CD4-positive, CD25-positive, alpha-beta regulatory T cell (primary cell): ENCODE data around the gene PPL. TPM values are rescaled to one million over a fixed set of nuclear protein-coding genes. Genes with fewer than 3 reads are reported as not detected.
"Not testable (repeated sequence)": the region's sequence is repeated elsewhere in the genome, so short reads cannot be mapped to it uniquely, and the experiment has no call there.

Experiments
- ATAC-seq, 2 donors: fragments of 150-1000 bp; cut with Tn5 transposase; one replicate each; pipeline ENCODE4 v1.10.0; 2021; ENCODE audit warnings: low read depth in 2 of 2, moderate number of reproducible peaks in 2 of 2, moderate library complexity in 1 of 2
- DNase-seq, 3 donors: peaks; one replicate each; pipeline versions ENCODE4 v3.0.0 to v3.0.0-alpha.2; 2012 to 2022; ENCODE audit warnings: mixed read lengths in 1 of 3
- H3K27ac ChIP-seq: one replicate; pipeline ENCODE4 v1.7.0; 2013; ENCODE audit warnings: mild to moderate bottlenecking, low read length; ENCODE audit not compliant: insufficient read depth, poor library complexity, severe bottlenecking
- H3K27me3 ChIP-seq: one replicate; pipeline ENCODE4 v1.7.0; 2013; ENCODE audit warnings: low read length; ENCODE audit not compliant: control insufficient read depth, insufficient read depth
- H3K36me3 ChIP-seq: one replicate; pipeline ENCODE4 v1.7.0; 2013; ENCODE audit warnings: mild to moderate bottlenecking, low read length, moderate library complexity; ENCODE audit not compliant: control insufficient read depth, insufficient read depth
- H3K4me1 ChIP-seq: 2 replicates; pipeline ENCODE4 v1.7.0; 2013; ENCODE audit warnings: mild to moderate bottlenecking, low read length; ENCODE audit not compliant: insufficient read depth, control insufficient read depth, poor library complexity, severe bottlenecking
- H3K4me3 ChIP-seq: one replicate; pipeline ENCODE4 v1.7.0; 2013; ENCODE audit warnings: low read depth, mild to moderate bottlenecking, low read length, moderate library complexity
- H3K9me3 ChIP-seq, 2 experiments: 1 replicate in 1 of 2; 2 replicates in 1 of 2; pipeline ENCODE4 v1.7.0; 2013; ENCODE audit warnings: low read length in 2 of 2, mild to moderate bottlenecking in 1 of 2, moderate library complexity in 1 of 2; ENCODE audit not compliant: control insufficient read depth in 2 of 2
- H3K27ac Mint-ChIP-seq, 3 donors: one replicate each; pipeline ENCODE4 v1.8.0; 2020 to 2022; ENCODE audit warnings: mild to moderate bottlenecking in 3 of 3, mixed read lengths in 3 of 3, moderate library complexity in 2 of 3
- H3K27me3 Mint-ChIP-seq: one replicate; pipeline ENCODE4 v1.8.0; 2022; ENCODE audit warnings: mild to moderate bottlenecking, mixed read lengths
- H3K36me3 Mint-ChIP-seq: one replicate; pipeline ENCODE4 v1.8.0; 2020; ENCODE audit warnings: mixed read lengths
- H3K4me1 Mint-ChIP-seq, 4 donors: one replicate each; pipeline ENCODE4 v1.8.0; 2020 to 2022; ENCODE audit warnings: mixed read lengths in 4 of 4, mild to moderate bottlenecking in 1 of 4
- H3K4me3 Mint-ChIP-seq, 4 donors: one replicate each; pipeline ENCODE4 v1.8.0; 2020 to 2022; ENCODE audit warnings: mild to moderate bottlenecking in 4 of 4, mixed read lengths in 4 of 4, moderate library complexity in 3 of 4
- H3K9me3 Mint-ChIP-seq, 7 donors: one replicate each; pipeline ENCODE4 v1.8.0; 2020 to 2022; ENCODE audit warnings: mixed read lengths in 7 of 7, mild to moderate bottlenecking in 3 of 7, moderate library complexity in 2 of 7
- polyA plus RNA-seq, 4 donors: library from polyadenylated mRNA; unstranded; fragments of 300-500 nt; fragmentation: Illumina TruSeq; gene quantifications; one replicate each; pipeline ENCODE4 v1.2.3, GENCODE V29; 2021
- total RNA-seq: library from RNA; stranded (reverse); gene quantifications from one replicate; pipeline ENCODE4 v1.2.3, GENCODE V29; 2022

Gene PPL
- total and polyA plus RNA-seq, 5 donors from 2014 or later: 0.11 to 0.19 (median 0.14) TPM; not detected in 2

DNA sequence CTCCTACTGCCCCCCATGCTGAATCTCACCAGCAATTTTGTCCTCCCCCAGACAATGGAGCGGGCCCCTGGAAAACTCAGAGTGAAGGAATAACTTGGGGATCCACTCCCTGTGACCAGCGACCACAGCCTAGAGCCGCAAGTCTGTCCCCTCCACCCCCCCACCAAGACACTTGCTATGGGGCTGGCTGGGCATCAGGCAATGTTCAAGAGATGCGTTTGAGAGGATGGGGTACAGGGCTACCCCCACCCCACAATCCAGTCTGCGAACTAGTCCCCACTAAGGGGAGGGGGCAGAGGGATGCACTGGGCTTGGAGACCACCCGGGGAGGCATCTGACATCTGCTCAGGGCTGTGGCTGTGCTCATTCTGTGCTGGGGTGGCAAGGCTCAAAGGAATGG is 2.4 kb downstream of the PPL start:
- no peak overlapping the region for H3K4me3 ChIP-seq
- Mint-ChIP-seq H3K36me3 (no peaks in the 10 kb centered on the region), H3K9me3 (peaks cover 0 to 5% (median 0%) of the 10 kb centered on the region in 7 donors), H3K27me3 (peaks cover 33% of the 10 kb centered on the region), H3K27ac (no peak overlapping the region), H3K4me3 (no peak overlapping the region), H3K4me1 (peaks cover 0 to 10% (median 0%) of the 10 kb centered on the region in 4 donors)
- no peaks in the 10 kb centered on the region for H3K36me3 ChIP-seq
- DNase-seq: no peak
- ATAC-seq: no peak
- peaks cover 11% of the 10 kb centered on the region for H3K4me1 ChIP-seq
- no peak overlapping the region for H3K27ac ChIP-seq
- H3K27me3 ChIP-seq: peaks cover 3% of the 10 kb centered on the region
- H3K9me3 ChIP-seq: no peaks in the 10 kb centered on the region

DNA sequence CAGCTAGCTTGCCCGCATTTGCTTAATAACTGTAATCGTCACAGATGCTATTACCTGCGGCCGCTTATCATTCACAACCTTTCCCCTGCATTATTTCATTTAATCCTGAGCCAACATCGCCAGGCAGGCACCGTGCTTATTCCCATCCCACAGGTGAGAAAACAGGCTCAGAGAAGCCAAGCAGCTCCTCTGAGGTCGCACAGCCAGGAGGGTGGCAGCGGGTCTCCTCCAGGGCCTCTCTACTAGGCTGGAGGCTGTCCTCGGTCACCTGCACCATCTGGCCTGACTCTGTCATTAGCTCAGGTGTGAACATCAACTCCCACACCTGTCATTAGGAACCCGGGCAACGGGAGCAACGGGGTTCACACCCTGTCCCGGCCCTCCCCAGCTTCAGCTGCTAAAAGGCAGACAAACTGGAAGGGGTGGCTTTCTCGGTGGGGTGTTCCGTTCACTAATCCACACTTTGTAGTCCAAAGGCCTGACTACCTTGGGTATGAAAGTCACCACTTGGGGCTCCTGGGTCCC is 3.0 kb downstream of the PPL start:
- Mint-ChIP-seq H3K4me3 (no peak overlapping the region), H3K27ac (no peak overlapping the region), H3K36me3 (no peaks in the 10 kb centered on the region), H3K4me1 (peaks cover 0 to 10% (median 0%) of the 10 kb centered on the region in 4 donors), H3K27me3 (peaks cover 39% of the 10 kb centered on the region), H3K9me3 (peaks cover 0 to 8% (median 0%) of the 10 kb centered on the region in 7 donors)
- DNase-seq (no peak), ATAC-seq (no peak)
- Histone ChIP-seq H3K4me3 (no peak overlapping the region), H3K27me3 (peaks cover 3% of the 10 kb centered on the region), H3K9me3 (no peaks in the 10 kb centered on the region), H3K27ac (no peak overlapping the region), H3K36me3 (no peaks in the 10 kb centered on the region), H3K4me1 (peaks cover 11% of the 10 kb centered on the region)

DNA sequence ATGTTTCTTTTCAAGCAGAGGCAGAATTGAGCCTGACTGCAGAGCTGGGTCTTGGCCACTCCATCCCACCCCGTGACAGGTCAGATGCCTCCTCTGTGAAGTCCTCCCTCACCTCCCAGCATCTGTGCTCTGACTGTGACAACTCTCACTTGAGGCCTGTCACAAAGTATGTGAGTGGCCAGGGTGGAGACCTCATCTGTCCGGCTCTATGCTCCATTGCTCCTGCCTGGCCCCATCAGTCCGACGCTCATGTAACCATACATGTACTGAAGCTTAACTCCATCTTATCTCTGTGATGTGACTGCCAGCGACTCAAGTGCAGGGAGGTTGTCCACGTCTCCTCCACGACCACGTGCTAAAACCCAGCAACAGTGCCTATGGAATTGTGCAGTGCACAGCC is 3.5 kb downstream of the PPL start:
- no peak for DNase-seq
- H3K9me3 Mint-ChIP-seq: peaks cover 0 to 8% (median 0%) of the 10 kb centered on the region in 7 donors
- peaks cover 0 to 10% (median 0%) of the 10 kb centered on the region in 4 donors for H3K4me1 Mint-ChIP-seq
- H3K4me3 Mint-ChIP-seq: no peak overlapping the region
- no peak overlapping the region for H3K27ac ChIP-seq
- no peaks in the 10 kb centered on the region for H3K36me3 ChIP-seq
- peaks cover 3% of the 10 kb centered on the region for H3K27me3 ChIP-seq
- no peak overlapping the region for H3K27ac Mint-ChIP-seq
- peaks cover 35% of the 10 kb centered on the region for H3K27me3 Mint-ChIP-seq
- no peak overlapping the region for H3K4me3 ChIP-seq
- H3K9me3 ChIP-seq: no peaks in the 10 kb centered on the region
- ATAC-seq: no peak
- no peaks in the 10 kb centered on the region for H3K36me3 Mint-ChIP-seq
- H3K4me1 ChIP-seq: peaks cover 11% of the 10 kb centered on the region

DNA sequence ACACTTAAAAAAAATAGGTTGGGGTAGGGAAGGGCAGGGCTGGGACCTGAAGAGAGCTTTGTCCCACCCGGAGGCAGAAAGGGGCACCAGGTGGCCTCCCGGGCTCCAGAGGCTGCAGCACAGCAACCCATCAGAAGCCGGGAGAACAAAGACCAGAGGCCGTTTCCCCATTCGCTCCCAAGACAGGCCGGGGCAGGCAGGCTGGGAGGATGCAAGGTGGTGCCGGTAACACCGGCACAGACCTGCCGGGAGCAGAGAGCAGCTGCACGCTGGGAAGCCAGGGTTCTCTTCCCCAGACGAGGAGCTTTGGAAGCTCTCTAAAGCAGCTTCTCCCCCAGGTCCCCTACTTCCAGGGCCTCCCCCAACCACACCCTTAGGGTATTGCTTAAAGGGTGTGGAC is 5.6 kb downstream of the PPL start:
- Histone ChIP-seq H3K27ac (no peak overlapping the region), H3K36me3 (no peaks in the 10 kb centered on the region), H3K4me3 (no peak overlapping the region), H3K4me1 (peaks cover 6% of the 10 kb centered on the region), H3K9me3 (peaks cover 8 to 13% of the 10 kb centered on the region in 2 experiments), H3K27me3 (peaks cover 3% of the 10 kb centered on the region)
- Mint-ChIP-seq H3K36me3 (no peaks in the 10 kb centered on the region), H3K27me3 (peaks cover 23% of the 10 kb centered on the region), H3K4me1 (no peaks in the 10 kb centered on the region), H3K27ac (no peak overlapping the region), H3K4me3 (no peak overlapping the region), H3K9me3 (peaks cover 0 to 12% (median 6%) of the 10 kb centered on the region in 7 donors)
- DNase-seq (no peak), ATAC-seq (no peak)

DNA sequence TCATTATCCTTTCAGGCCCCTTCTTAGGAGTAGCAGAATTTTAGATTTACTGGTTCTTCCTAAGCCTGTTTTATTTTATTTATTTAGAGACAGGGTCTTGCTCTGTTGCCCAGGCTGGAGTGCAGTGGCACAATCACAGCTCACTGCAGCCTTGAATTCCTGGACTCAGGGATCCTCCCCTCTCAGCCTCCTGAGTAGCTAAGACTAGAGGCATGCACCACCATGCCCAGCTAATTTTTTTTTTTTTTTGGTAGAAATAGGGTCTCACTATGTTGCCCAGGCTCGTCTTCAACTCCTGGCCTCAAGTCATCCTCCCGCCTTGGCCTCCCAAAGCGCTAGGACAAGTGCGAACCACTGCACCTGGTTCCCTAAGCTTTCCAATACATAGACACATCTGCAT is 7.3 kb downstream of the PPL start:
- H3K4me3 Mint-ChIP-seq, H3K4me3 ChIP-seq, DNase-seq, H3K36me3 Mint-ChIP-seq, H3K27me3 ChIP-seq, H3K36me3 ChIP-seq, H3K27ac ChIP-seq, ATAC-seq, H3K4me1 Mint-ChIP-seq, H3K4me1 ChIP-seq: not testable (repeated sequence)
- H3K9me3 Mint-ChIP-seq: peaks cover 0 to 20% (median 6%) of the 10 kb centered on the region in 7 donors
- peak overlapping the region in 1 of 3 donors; percentile 90 for H3K27ac Mint-ChIP-seq
- peaks cover 8 to 13% of the 10 kb centered on the region in 2 experiments for H3K9me3 ChIP-seq
- H3K27me3 Mint-ChIP-seq: peaks cover 21% of the 10 kb centered on the region

DNA sequence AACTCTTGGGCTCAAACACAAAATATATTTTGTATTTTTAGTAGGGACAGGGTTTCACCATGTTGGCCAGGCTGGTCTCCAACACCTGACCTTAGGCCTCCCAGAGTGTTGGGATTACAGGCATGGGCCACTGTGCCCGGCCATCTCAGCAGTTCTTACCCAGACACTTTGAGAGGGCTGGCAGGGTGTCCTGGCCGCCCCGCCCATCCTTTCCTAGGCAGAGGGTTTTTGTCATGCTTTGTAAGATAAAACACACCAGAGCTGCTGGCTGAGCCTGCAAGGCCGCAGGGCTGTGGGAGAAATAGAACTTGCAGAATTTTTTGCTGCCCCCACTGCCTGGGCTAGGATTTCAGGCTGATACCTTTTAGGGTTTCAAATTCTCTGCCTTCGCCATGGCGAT is 8.7 kb downstream of the PPL start:
- no peaks in the 10 kb centered on the region for H3K36me3 Mint-ChIP-seq
- Histone ChIP-seq H3K36me3 (no peaks in the 10 kb centered on the region), H3K27me3 (no peaks in the 10 kb centered on the region), H3K9me3 (peaks cover 8 to 13% of the 10 kb centered on the region in 2 experiments), H3K4me1 (no peaks in the 10 kb centered on the region), H3K4me3 (no peak overlapping the region), H3K27ac (no peak overlapping the region)
- no peak for DNase-seq
- no peak overlapping the region for H3K4me3 Mint-ChIP-seq
- H3K4me1 Mint-ChIP-seq: no peaks in the 10 kb centered on the region
- no peak overlapping the region for H3K27ac Mint-ChIP-seq
- peaks cover 20% of the 10 kb centered on the region for H3K27me3 Mint-ChIP-seq
- H3K9me3 Mint-ChIP-seq: peaks cover 0 to 20% (median 6%) of the 10 kb centered on the region in 7 donors
- ATAC-seq: no peak

DNA sequence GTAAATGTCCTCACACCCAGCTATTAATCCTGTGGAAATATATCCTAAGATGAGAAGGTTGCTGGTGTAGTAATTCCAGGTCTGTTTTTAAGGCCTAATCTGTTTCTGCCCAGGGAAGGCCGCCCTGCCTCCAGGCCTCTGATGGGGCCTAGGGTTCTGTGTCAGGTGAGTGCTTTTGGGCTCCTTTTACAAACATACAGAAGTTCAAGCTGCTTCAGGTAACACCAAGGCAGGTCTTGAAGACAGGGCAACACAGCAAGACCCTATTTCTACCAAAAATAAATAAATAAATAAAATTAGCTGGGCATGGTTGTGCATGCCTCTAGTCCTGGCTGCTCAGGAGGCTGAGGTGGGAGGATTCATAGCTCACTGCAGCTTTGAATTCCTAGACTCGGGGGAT is 9.3 kb downstream of the PPL start:
- Mint-ChIP-seq H3K9me3 (peaks cover 0 to 20% (median 6%) of the 10 kb centered on the region in 7 donors), H3K27me3 (peaks cover 18% of the 10 kb centered on the region), H3K36me3 (no peaks in the 10 kb centered on the region), H3K4me1 (no peaks in the 10 kb centered on the region), H3K27ac (no peak overlapping the region), H3K4me3 (no peak overlapping the region)
- no peak overlapping the region for H3K27ac ChIP-seq
- no peaks in the 10 kb centered on the region for H3K27me3 ChIP-seq
- DNase-seq (no peak), ATAC-seq (no peak)
- no peaks in the 10 kb centered on the region for H3K36me3 ChIP-seq
- no peaks in the 10 kb centered on the region for H3K4me1 ChIP-seq
- H3K4me3 ChIP-seq: no peak overlapping the region
- peaks cover 8 to 13% of the 10 kb centered on the region in 2 experiments for H3K9me3 ChIP-seq

DNA sequence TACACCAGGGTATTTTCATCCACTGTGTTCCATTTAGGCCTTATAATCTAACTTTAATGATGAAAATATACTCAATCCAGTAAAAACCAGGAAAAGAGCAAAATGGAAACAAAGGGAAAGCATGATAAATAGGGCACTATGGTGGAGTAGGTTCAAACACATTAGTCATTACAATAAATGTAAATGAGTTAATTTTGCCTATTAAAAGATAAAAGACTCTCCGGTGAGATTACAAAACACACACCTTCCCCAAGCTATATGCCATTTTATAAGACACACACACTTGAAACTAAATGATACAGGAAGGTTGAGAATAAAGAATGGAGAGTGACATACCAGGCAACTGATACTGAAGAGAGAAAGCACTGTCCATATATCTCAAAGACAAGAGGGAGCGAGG is 10.0 kb downstream of the PPL start:
- no peak overlapping the region for H3K27ac Mint-ChIP-seq
- H3K36me3 ChIP-seq: no peaks in the 10 kb centered on the region
- H3K27ac ChIP-seq: no peak overlapping the region
- no peaks in the 10 kb centered on the region for H3K4me1 Mint-ChIP-seq
- H3K4me3 ChIP-seq: no peak overlapping the region
- ATAC-seq: no peak
- H3K9me3 Mint-ChIP-seq: peaks cover 0 to 20% (median 6%) of the 10 kb centered on the region in 7 donors
- no peaks in the 10 kb centered on the region for H3K4me1 ChIP-seq
- H3K9me3 ChIP-seq: peaks cover 8 to 13% of the 10 kb centered on the region in 2 experiments
- no peak overlapping the region for H3K4me3 Mint-ChIP-seq
- H3K27me3 Mint-ChIP-seq: peaks cover 14% of the 10 kb centered on the region
- H3K36me3 Mint-ChIP-seq: no peaks in the 10 kb centered on the region
- DNase-seq: no peak
- no peaks in the 10 kb centered on the region for H3K27me3 ChIP-seq
